ENCODE results near the gene ATP13A1.
"Not testable (repeated sequence)": the region's sequence is repeated elsewhere in the genome, so short reads cannot be mapped to it uniquely, and the experiment has no call there.

ATP13A1 gene

GRCh38 chr19:19618219-19619051 lies 45.0 kb downstream of the ATP13A1 start, which contains the start of gene PBX4:
Gene PBX4 (minus strand): TSS chr19:19618687. CDS start chr19:19618629, 58 bp downstream.
- DNase-seq = peak; percentile 98 to 100 (median 99)

DNA sequence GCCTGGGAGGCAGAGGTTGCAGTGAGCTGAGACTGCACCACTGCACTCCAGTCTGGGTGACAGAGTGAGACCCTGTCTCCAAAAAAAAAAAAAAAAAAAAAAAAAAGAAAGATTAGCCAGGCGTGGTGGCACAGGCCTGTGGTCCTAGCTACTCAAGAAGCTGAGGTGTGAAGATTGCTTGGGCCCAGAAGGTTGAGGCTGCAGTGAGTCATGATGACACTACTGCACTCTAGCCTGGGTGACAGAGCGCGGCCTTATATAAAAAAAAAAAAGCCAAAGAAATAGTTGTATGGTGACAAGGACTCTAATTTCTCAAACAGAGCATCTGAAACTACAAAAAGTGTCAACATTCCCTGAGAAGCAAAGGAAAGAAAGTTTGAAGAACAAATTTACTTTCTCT lies 48.4 kb downstream of the ATP13A1 start:
- peak in 2 of 5 donors; percentile 25 to 57 for DNase-seq

DNA sequence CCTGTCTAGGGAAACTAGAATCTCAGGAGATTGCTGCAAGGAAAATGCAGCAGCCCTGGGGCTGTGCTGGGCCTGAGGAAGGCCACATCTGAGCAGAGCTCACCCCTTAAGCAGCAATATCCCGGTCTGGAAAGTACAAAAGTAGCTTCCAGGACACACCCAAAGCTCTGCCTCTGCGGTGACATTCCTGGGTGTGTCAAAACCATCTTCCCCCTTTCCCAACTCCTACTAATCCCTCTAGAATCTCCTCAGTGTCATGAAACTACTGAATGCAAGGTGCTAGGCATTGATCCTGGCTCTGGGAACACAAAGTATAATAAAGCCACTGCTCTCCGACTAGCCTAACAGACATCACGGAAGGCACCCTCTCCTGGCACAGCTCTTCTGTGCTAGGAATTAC lies 50.0 kb downstream of the ATP13A1 start:
- no peak for DNase-seq

DNA sequence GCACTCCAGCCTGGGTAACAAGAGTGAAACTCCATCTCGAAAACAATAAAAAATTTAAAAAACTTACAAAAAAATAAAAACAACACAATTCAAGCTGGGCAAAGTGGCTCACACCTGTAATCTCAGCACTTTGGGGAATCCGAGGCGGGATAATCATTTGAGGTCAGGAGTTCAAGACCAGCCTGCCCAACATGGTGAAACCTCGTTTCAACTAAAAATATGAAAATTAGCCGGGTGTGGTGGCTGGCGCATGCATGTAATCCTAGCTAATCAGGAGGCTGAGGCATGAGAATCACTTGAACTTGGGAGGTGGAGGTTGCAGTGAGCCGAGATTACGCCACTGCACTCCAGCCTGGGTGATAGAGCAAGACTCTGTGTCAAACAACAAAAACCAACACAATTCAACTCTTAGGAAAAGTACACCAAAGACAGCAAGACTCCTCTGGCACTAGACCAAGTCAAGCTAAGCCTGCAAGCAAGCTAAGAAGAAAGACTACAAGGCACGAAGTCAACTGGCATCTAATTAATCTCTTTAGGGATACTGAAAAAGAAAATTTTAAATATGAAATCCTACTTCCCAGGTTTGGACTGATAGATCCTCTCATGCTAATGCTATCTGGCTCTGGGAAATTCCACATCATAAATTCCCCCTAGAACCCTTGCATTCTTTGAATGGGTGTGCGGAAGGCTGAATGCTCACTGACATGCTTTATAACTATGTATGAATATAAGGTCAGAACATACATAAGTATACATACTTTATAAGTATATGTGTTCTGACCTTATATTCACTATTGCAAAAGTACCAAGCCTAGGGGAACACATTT lies 52.9 kb downstream of the ATP13A1 start:
- no peak for DNase-seq

GRCh38 chr19:19606686-19607085 lies 56.8 kb downstream of the ATP13A1 start:
- not testable (repeated sequence) for DNase-seq

DNA sequence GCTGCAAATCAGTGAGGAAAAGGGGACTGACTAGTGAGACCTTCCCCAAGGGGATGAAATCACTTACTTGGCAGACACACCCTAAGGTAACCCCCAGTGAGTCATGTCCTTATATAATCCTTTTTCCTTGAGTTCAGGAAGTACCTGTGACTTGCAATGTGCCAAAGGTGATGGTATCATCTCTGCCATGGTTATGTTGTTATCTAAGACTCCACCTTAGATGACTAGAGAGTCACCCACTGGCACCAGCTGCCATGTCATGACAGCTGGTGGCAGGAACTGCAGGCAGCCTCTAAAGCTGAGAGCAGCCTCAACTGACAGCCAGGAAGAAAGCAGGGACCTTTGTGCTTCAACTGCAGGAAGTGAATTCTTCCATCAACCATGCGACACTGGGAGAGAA lies 57.5 kb downstream of the ATP13A1 start:
- peak; percentile 27 to 82 (median 48) for DNase-seq

DNA sequence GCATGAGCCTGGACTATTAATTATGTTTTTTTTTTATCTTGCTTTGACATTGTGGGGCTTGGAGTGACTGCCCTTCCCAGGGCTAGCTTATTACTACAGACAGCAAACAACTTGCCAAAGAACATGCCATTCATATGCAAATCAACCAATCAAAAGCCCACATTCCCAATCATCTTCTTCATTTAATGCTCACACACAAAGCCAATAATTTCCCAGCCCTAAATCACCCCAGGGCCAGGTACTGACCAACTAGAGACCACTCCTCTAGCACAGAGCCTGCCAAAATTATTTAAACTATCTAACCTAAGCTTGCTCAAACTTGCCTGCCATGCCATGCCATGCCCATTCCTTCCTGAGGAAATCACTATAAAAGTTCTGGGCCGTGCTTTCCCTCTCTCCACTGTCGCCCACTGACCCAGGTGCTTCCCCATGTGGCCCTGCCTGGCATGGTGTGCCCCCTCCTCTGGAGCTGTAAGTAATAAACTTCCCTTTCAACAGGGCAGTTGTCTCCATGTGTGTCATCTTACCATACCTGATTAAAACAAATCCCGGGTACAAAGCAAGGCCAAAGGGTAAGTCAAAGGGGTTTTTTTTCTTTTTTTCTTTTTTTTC lies 60.7 kb downstream of the ATP13A1 start:
- DNase-seq = no peak

DNA sequence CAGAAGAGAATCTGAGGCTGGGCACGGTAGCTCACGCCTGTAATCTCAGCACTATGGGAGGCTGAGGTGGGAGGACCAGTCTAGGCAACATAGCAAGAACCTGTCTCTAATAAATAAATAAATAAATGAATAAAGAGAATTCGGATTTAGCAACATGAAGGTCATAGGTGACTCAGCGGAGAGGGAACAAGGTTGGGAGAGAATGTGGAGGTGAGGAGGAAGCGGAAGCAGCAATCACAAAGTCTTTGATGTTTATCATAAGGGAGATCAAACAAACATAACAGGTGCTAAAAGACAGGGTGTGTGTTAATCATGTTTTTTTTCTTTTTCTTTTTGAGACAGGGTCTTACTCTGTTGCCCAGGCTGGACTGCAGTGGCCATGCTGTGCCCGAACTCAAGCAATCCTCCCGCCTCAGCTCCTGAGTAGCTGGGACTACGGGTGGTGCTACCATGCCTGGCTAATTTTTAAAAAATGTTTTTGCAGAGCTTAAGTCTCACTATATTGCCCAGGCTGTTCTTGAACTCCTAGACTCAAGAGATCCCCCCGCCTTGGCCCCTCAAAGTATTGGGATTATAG lies 61.3 kb downstream of the ATP13A1 start:
- DNase-seq = peak; percentile 27 to 57 (median 45)

GRCh38 chr19:19600793-19601330 lies 62.6 kb downstream of the ATP13A1 start:
- DNase-seq = peak in 1 of 5 donors; percentile 28

GRCh38 chr19:19598728-19599451 lies 64.6 kb downstream of the ATP13A1 start:
- DNase-seq = peak; percentile 46 to 88 (median 64)

DNA sequence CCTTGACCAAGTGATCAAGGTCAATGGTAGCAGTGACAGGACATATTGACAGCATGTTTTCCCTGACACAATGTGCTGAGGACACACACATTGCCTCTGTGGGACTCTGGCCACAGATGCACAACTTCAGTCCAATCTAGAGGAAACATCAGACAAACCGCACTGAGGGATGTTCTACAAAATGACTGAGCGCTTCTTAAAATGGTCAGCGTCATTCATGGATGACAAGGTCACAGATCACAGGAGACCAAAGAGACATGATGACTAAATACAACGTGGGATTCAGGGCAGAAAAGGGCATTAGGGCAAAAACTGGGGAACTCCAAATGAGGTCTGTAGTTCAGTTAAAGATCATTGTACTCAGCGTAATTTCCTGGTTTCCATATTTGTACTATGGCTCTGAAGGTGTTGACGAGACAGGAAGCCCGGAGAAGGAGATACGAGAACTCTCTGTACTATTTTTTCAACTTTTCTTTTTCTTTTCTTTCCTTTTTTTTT lies 65.6 kb downstream of the ATP13A1 start:
- DNase-seq = peak in 4 of 5 donors; percentile 42 to 95 (median 60)

Data from T-helper 1 cell (primary cell).